Right ventricle myocardium inferior (tissue), 1 donor: Measurements from ENCODE around the gene ACMSD. TPM values are rescaled to one million over a fixed set of nuclear protein-coding genes. Genes with fewer than 3 reads are reported as not detected.
"Not testable (repeated sequence)": the region's sequence is repeated elsewhere in the genome, so short reads cannot be mapped to it uniquely, and the experiment has no call there.

Experiments used
- ATAC-seq: fragments of 200-7000 bp; cut with Tn5 transposase; one replicate; pipeline ENCODE4 v1.9.1; 2020; ENCODE audit warnings: mild to moderate bottlenecking, moderate library complexity
- DNase-seq: peaks from one replicate; pipeline ENCODE4 v3.0.0; 2021; ENCODE audit errors: missing footprints
- intact Hi-C: fragments of 100-400 bp; cut with DNase I; formaldehyde crosslinking; loops from one replicate; pipeline ENCODE4 v1.11.0; 2022
- total RNA-seq: library from RNA; stranded (reverse); fragmentation: NEBNext Ultra II Directional; extraction: Animal tissue kit (Norgen Biotek cat#: 25700); gene quantifications from one replicate; pipeline ENCODE4 v1.2.1, GENCODE V29; 2021
- donor health status: DM: no; HTN: yes; CAD: no; lungs with severe emphysema.

Gene ACMSD
- total RNA-seq, 1 donor from 2014 or later, result not detected

DNA sequence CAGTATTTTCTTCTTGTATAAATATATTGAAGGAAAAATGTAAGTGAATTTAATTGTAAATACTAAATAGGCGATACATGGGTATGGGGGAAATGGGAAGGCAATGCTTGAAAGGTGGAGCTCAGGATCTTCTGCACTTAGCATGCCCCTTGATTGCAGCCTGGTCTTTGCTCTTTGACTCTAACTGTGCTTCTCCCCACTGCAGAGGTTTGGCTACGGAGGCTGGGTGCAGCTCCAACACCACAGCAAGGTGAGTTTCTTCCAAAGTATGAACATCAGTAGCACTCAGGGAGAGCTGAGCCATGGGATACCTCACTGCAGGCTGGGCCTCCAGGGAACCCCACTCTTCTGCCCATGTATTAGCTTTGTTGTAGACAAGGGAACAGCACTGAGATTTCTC is 6.6 kb downstream of the ACMSD start:
- no peak for ATAC-seq
- no peak for DNase-seq
- intact Hi-C loops, result no loop called here

DNA sequence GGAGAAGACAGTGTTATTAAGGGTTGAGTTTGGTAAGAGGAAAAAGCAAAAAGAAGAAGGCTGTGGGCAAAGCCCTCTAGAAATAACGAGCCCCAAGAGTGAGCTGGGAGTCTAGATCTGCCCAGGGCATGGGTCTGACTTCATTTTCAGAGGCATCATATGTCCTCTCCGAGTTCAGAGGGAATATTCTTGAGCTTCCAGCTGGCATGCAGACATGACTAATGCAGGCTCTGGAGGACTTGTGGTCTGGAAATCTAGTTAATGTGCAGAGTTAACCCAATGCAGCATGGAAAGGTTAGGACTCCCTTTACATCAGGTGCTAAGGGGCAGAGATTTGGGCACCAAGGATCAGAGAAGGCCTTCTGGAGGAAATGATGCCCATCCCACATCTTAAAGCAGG is 7.3 kb downstream of the ACMSD start:
- intact Hi-C loops, result no loop called here
- DNase-seq (no peak), ATAC-seq (no peak)

DNA sequence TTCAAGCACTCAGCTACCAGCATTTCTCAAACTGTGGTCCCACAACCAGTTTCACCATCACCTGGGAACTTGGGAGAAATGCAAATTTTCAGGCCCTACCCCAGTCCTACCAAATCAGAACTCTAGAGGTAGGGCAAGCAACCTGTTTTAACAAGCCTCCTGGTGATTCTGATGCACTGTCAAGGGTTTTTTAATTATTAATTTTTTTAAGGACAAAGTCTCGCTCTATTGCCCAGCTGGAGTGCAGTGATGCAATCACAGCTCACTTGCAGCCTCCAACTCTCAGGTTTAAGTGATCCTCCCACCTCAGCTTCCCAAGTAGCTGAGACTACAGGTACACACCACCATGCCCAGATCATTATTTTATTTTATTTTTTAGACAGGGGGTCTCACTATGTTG is 7.8 kb downstream of the ACMSD start:
- intact Hi-C loops, result no loop called here
- ATAC-seq, result no peak
- DNase-seq, result no peak

DNA sequence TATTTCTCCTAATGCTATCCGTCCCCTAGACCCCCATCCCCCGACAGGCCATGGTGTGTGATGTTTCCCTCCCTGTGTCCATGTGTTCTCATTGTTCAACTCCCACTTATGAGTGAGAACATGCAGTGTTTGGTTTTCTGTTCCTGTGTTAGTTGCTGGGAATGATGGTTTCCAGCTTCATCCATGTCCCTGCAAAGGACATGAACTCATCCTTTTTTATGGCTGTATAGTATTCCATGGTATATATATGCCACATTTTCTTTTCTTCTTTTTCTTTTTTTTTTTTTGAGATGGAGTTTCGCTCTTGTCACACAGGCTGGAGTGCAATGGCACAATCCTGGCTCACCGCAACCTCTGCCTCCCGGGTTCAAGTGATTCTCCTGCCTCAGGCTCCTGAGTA is 9.2 kb downstream of the ACMSD start:
- intact Hi-C loops, DNase-seq, ATAC-seq: not testable (repeated sequence)

DNA sequence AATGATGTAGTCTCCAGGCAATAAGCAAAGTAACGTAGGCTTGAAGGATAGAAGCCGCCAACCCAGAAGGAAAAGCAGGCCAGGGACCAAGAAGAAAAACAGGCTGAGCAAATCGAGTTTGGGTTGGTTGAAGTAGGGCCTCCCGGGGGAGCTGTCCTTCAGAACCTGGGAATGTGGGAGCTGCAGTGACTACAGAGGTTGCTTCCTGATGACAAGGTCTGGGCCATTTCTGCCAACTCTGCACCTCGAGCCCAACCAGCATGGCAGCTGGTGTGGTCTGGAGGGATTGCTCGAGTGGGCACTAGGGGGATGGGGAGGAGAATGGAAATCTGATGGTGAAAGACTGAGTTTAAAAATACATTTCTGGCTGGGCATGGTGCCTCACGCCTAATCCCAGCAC is 14.1 kb downstream of the ACMSD start:
- ATAC-seq, result no peak
- intact Hi-C loops, result loop anchor here (5.0 kb wide), 1 partner anchor 60 kb away; no protein-coding TSS in a partner anchor
- DNase-seq, result no peak

DNA sequence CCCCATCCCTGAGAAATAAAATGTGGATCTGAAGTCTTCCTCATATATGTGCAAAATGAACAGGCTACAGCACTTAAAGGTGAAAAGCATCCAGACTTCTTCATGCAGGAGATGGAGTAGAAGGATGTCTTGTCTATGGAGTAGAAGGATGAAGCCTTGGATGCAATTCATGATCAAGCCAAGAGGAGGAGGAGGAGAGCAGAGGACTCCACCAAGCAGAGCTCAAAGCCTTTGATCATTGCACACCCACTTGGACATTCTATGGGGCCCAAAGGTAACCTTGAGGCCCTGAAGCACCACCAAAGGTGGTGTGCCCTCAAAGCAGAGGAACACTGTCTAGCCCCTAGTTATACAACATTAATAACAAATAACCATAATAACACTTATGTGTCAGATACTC is 17.3 kb downstream of the ACMSD start:
- intact Hi-C loops, result no loop called here
- no peak for ATAC-seq
- no peak for DNase-seq

DNA sequence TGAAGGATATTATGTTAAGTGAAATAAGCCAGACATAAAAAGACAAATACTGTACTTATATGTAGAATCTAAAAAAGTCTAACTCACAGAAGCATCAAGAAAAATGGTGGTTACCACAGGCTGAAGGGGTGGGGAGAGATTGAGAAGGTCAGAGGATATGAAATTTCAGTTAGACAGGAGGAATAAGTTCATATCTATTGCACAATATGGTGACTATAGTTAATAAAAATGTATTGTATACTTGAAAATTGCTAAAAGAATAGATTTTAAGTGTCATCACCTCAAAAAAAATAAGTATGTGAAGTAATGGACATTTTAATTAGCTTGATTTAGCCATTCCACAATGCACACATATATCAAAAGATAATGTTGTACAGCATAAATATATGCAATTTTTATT is 19.8 kb downstream of the ACMSD start:
- DNase-seq (no peak), ATAC-seq (no peak)
- intact Hi-C loops, result no loop called here

DNA sequence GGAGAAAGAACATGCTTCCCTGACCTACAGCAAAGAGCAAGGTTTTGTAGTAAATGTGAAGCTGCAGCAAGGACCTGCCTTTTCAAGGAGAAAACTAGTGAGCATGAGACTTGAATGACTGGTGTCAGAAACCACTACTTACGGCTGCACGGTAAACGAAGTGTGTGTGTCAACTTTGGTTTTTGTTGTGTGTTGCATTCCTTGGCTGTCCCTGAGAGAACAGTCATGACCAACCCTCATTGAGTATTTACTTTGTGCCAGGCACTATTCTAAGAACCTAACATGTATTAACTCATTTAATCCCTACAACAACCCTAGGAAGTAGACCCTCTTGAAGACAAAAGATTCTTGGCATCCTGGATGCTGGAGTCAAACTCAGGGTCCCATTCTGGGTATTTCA is 22.8 kb downstream of the ACMSD start:
- intact Hi-C loops, result no loop called here
- DNase-seq (no peak), ATAC-seq (no peak)

DNA sequence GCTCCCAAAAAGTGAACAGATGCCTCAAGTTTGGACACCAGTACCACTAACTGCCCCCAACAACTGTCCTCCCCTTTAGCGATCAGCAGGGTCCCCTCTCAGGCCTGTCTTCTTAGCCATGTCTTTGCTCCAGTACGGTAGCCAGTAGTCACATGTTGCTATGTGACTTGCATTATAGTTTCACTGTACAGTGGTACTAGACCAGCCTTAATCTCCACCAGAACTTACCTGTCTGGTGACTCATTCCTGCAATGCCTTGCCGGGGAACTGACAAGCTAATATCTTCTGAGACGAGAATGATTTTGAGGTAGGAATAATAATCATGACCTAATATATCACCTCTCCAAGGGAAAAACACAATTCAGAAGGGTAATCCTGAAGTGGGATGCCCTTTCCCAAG is 23.7 kb downstream of the ACMSD start:
- no peak for ATAC-seq
- DNase-seq, result no peak
- intact Hi-C loops, result no loop called here

DNA sequence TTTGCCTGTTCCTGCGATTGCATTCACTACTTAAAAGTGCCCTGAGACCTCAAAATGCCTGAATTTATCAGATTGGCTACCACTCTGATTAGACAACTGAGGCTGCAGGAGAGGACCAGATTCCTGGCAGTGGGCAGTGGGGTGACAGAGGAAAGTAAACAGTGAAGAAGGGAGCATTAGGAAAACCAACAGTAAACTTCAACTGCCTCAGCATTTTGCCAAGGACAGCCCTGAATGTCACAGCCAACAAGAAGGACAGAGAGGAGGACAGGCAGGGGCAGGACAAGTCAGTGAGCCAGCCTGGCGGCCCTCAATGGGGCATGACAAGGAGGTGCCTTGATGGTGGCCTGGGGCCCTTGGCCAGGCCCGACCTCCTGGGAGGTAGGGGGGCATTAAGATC is 24.3 kb downstream of the ACMSD start:
- DNase-seq (no peak), ATAC-seq (no peak)
- intact Hi-C loops, result no loop called here

DNA sequence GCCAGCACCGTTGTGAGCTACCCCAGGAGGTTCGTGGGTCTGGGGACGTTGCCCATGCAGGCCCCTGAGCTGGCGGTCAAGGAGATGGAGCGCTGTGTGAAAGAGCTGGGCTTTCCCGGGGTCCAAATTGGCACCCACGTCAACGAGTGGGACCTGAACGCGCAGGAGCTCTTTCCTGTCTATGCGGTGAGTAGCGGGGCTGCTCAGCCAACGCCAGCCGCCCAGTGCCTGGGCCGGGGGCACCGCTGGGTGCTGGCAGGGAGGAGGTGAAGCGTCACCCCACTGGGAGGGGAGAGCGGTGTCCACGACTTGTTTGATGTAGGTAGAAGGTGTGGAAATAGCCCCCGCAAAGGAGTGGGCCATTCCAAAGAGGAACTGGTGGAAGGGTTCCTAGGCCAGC is 25.0 kb downstream of the ACMSD start:
- DNase-seq (no peak), ATAC-seq (no peak)
- intact Hi-C loops, result no loop called here

DNA sequence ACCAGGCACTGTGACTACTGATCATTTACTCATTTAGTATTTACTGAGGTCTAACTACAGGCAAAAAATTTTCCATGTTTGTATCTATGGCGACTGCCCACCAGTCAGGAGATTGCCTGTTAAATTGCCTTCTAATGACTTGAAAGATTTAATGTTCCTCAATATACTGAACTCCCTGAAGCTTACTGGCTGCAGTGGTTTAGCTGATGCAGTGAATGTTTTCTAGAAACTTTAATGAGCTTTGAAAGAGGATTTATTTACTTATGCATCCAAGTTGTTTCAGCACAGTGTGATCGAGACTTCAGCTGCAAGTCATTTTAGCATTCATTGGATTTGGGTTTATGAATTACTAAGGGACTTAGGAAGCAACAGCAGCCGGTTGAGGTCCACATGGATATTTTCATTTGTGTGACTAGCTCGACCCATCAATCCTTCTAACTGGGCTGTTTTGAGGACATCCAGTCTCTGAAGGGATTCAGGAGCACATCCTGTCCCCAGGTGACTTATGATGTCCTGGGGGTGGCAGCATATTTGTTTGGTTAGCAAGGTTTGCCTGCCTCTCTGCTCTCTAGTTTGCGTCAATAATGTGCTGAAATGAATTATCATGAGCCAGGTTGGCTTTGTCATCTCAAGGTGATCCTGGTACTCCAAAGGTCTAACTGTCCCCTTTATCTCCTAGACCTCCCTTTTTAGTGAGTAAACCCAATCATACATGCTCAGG is 26.8 kb downstream of the ACMSD start:
- DNase-seq (no peak), ATAC-seq (no peak)
- intact Hi-C loops, result no loop called here

DNA sequence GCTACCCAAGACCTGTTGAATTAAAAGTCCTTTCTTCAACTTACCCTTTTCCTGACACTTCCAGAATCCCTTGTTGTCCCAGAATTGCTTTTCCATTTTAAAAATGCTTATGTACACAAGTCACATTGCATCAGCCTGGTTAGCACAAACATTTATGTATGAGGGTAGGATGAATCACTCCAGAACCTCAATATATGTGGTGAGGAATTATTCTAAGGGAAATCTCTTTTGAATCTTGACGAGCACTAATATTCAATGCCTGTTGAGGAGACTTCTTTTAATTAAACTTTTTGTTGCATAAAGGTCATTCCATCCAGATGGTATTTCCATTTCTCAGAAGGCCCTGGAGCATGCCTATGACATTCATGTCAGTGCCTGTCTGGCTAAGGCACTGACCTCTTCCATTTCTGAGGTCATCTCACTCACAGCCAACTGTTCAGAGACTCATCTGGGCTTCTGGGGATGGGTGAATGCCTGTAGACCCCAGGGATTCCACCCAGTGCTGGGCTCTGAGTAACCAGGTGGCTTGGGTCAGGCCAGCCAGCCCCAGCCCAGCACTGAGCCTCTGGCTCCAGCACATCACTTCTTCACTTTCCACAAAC is 28.2 kb downstream of the ACMSD start:
- intact Hi-C loops, result no loop called here
- DNase-seq (no peak), ATAC-seq (no peak)

DNA sequence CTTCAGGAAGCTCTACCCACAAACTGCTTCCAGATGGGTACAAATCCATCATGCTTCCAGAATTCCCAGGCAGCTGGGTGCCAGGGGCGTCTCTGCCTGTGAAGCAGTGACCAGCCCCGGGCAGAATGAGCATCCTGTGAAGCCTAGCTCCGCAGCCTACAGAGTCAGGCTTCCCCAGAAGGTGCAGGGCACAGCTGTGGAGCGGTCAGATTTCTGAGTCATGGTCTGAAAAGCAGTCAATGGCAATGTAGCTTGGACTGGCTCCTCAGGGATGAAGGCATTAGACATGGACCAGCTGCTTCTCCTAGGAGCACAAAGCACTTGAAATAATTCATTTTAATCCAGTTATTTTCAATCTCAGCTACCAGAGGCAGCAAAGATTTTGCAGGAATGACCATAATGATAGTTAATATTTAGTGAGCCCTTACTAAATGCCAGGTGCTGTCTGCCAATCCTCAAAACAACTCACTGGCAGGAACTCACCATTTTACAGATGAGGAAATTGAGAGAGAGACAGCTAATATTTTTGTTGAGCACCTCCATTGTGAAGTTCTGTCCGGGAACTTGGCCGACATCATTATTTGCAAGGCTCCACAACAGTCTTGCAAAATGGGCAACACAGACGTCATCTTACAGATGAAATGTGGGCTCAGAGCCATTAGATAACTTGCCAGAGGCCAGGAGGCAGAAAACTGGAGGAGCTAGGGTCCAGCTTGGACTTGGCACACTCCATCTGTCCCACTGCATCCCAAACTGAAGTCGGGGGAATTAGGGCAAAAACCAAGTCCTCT is 31.7 kb downstream of the ACMSD start:
- DNase-seq, result no peak
- intact Hi-C loops, result no loop called here
- peak; percentile 91 for ATAC-seq

DNA sequence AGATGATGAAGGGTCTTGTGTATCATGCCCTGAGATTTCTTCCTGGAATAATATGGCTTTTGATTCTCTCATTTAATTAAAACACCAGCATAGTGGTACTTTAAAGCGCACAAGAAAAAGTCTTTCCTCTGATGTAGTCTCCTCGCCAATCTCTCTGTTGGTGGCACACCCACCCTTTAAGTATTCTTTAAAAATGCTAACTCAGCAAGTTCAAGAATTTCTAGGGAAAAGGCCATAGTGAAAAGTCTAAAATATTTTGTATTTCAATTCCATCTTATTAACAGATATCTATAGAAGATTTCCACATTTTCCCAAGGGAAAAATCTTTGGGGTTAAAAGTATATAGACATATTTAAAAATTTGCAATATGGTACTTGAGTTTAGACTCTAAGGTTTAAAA is 34.7 kb downstream of the ACMSD start:
- no peak for DNase-seq
- intact Hi-C loops, result no loop called here
- no peak for ATAC-seq

DNA sequence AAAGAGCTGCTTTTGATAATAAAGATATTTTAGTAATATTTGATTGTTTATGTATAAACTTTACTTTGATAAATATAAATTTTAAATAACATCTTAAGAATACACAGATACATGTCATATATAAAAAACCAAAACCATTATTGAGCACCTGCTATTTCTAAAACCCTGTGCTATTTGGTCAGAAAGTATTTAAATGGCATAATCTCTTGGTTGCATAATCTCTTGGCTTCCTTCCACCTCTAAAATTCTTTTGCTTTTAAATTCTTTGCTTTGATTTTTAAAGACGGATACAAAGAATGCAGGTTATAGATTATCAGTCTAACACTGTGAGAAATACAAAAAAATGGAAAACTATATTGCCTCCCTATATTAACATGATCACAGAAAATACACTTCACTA is 36.9 kb downstream of the ACMSD start:
- DNase-seq, result no peak
- no peak for ATAC-seq
- intact Hi-C loops, result no loop called here

DNA sequence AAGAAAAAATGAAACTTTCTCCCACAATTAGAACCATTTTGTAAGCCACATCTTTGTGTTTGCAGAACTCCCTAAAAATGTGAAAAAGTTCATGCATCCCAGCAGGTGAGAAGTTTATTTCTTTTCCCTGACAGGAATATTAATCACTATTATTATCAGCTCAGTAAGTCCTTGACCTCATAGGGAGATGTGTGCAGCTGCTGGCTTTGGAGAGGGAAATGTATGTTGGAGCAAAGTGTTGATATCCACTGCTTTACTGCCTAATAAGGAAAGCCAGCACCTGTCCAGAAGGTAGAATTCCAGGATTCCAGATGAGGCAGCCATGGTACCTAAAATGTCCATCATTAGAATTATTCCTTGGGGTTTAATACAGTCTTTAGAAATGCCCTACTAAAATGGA is 44.4 kb downstream of the ACMSD start:
- DNase-seq, result no peak
- intact Hi-C loops, result no loop called here

DNA sequence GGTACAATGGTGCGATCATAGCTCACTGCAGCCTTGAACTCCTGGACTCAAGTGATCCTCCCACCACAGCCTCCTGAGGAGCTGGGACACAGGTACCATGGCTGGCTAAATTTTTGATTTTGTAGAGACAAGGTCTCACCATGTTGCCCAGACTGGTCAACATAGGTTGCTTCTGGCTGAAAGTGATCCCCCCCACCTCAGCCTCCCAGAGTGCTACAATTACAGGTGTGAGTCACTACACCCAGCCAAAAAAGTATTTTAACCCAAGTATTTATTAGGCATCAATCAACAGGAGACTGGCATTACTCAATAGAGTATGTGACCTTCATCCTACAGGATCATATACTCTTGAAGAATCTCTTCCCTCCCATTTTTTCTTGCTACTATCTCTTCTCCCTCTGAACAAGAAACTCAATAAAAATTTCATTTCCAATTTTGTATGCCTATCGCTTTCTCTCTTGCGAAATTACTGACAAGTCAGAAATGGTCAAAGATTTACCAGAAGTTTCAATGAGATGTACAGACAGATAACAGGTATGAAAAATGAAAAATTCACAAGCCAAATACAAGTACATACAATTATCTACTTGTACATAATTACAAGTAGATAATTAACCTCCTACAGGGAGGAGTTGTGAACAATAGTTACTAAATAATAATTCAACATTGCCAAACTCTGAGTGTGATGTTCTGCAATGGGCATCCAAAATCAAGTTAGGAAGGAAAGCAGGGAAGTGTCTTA is 45.3 kb downstream of the ACMSD start:
- intact Hi-C loops, result no loop called here
- no peak for DNase-seq
- no peak for ATAC-seq

More for the DNA sequence above, 44.4 kb downstream of the ACMSD start:
- no peak for ATAC-seq

DNA sequence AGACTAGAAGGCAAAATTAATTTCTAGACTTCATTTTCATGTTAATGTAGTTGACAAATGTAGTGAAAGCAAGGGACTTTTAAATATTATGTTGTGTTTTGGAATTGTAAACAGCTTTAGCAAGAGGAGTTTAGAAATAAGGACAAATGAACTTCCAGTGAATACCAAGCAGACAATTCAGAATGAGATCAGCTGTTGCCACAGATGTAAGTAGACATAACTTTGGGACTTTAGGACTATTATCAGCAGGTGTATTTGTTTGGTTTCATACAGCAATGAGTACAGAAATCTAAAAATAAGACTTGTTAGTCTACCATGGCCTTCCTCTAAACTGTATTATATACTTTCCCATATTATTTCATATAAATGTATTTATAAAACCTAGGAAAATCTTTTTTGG is 46.0 kb downstream of the ACMSD start:
- DNase-seq, result no peak
- no peak for ATAC-seq
- intact Hi-C loops, result no loop called here
